Left colon (tissue), 2 donors: ENCODE data around the gene FLNC. TPM values are rescaled to one million over a fixed set of nuclear protein-coding genes. Genes with fewer than 3 reads are reported as not detected.

Source experiments
- ATAC-seq: fragments of 200-7000 bp; cut with Tn5 transposase; one replicate; pipeline ENCODE4 v1.9.1; 2020; ENCODE audit warnings: mild to moderate bottlenecking, moderate library complexity
- DNase-seq, 2 donors: peaks; one replicate each; pipeline ENCODE4 v3.0.0-alpha.2; 2020
- intact Hi-C, 2 donors: fragments of 100-400 bp; cut with DNase I in 1 of 2; cut with micrococcal nuclease in 1 of 2; formaldehyde crosslinking; loops; one replicate each; pipeline versions ENCODE4 v1.11.2 to v1.14.0; 2022; cut with DNase I, micrococcal nuclease
- total RNA-seq, 2 donors: library from RNA; stranded (reverse); fragmentation: NEBNext Ultra II Directional; extraction: Animal tissue kit (Norgen Biotek cat#: 25700); gene quantifications; one replicate each; pipeline ENCODE4 v1.2.1, GENCODE V29; 2021
- donor health status: DM: no; HTN: no; CAD: no.
- donor health status: DM: yes; HTN: yes; CAD: no.

FLNC gene
- total RNA-seq, 2 donors from 2014 or later: 2.4 to 41.4 TPM

GRCh38 chr7:128800567-128800966, 29.6 kb upstream of the FLNC start:
- DNase-seq (no peak), ATAC-seq (peak; percentile 7)
- intact Hi-C loops: no loop called here

DNA sequence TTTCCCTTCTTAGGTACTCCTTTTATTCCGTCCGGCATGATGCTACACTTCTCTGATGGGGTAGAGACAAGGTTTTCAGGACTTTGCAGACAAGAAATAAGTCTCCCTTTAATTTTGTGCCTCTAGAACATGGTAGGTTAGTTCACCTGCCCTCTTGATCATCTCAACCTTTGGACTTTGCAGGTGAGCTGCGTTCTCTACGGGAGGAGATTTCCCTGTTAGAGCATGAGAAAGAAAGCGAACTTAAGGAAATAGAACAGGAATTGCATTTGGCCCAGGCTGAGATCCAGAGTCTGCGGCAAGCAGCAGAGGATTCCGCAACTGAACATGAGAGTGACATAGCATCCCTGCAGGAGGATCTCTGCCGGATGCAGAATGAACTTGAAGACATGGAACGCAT, 29.2 kb upstream of the FLNC start:
- intact Hi-C loops: no loop called here
- DNase-seq (peak in 1 of 2 donors; percentile 14), ATAC-seq (peak; percentile 98)

DNA sequence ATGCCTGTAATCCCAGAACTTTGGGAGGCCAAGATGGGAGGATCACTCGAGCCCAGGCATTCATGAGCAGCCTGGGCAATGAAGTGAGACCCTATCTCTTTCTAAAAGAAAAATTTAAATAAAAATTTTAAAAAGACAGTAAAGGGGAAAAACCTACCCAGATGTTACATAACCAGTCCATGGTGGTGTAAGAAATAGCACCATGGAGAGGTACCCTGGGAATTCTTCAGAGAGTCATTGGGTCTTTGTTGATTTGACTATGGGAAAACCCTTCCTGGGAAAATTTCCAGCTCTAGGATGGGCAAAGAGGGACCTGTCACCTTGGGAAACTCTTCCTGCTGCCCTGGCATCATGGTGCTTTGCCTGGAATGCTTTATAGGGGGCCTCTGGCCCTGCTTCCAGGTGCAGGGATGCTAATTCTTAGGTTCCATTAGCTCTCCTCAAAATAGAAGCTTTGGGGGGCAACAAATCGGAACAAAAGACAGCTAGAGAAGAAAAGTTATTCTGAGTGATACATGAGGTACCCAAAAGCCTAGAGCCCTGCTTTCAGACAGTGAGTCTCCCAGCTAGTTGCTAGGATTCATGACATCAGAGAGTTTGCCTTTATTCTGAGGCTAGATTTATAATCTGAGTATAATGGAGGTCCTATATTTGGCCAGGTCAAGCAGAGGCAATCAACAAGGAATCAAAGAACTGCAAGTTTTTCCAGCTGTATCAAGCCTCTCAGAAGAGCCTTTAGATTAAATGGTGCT, 28.4 kb upstream of the FLNC start:
- intact Hi-C loops: no loop called here
- ATAC-seq: no peak
- DNase-seq: no peak

- no peak for DNase-seq
- ATAC-seq: no peak
- intact Hi-C loops: no loop called here
Measured at GRCh38 chr7:128804484-128804883, 25.7 kb upstream of the FLNC start.

- intact Hi-C loops: no loop called here
- ATAC-seq (no peak), DNase-seq (no peak)
Measured at GRCh38 chr7:128805225-128805624, 25.0 kb upstream of the FLNC start.

DNA sequence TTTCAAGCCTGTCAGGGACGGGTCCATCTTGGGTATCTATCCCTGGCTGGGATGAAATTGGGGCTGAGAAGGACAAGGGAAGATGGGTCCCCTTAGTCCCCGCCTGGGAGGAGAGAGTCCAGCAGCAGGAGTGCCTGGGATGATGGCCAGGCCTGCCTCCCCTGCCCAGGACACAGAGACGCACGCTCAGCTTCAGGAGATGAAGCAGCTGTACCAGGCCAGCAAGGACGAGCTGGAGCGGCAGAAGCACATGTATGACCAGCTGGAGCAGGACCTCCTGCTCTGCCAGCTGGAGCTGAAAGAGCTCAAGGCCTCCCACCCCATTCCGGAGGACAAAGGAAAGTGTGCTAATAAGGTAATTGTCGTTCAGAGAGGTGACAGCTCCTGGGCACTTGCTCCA, 23.0 kb upstream of the FLNC start:
- intact Hi-C loops: no loop called here
- ATAC-seq: no peak

DNA sequence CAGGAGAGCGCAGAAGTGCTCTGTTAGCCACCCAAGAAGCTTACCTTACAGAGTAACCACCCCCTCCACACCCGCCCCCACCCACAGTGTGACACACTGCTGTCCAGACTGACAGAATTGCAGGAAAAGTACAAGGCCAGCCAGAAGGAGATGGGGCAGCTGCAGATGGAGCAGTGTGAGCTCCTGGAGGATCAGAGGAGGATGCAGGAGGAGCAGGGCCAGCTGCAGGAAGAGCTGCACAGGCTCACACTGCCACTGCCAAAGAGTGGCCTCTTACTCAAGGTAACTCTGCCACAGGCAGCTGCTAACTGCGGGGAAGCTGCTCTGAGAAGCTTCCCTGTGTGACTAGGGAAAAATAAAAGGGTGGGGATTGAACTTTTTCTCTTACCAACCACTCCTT, 20.8 kb upstream of the FLNC start:
- DNase-seq: no peak
- ATAC-seq: no peak
- intact Hi-C loops: no loop called here

More for the DNA sequence above, 23.0 kb upstream of the FLNC start:
- DNase-seq: no peak

- DNase-seq (no peak), ATAC-seq (no peak)
- intact Hi-C loops: no loop called here
Measured at GRCh38 chr7:128810473-128810872, 19.7 kb upstream of the FLNC start.

DNA sequence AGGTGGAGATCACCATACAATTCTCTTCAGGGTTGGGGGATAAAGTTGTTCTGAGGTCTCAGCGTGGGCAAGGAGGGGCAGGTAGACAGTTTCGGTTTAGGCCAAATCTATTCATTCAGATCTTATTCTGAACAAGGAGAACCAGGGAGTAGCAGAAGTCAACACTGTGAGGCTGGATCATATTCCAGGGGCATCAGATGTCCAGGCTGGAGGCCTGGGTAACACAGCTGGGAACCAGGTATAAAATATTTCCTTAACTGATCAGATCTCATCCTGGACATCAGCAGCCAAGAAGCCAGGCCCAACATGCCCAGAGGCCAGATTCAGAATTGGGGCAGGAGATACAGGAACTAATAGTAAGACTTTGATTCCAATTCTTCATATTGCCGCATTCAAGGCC, 19.2 kb upstream of the FLNC start:
- DNase-seq (no peak), ATAC-seq (no peak)
- intact Hi-C loops: no loop called here

DNA sequence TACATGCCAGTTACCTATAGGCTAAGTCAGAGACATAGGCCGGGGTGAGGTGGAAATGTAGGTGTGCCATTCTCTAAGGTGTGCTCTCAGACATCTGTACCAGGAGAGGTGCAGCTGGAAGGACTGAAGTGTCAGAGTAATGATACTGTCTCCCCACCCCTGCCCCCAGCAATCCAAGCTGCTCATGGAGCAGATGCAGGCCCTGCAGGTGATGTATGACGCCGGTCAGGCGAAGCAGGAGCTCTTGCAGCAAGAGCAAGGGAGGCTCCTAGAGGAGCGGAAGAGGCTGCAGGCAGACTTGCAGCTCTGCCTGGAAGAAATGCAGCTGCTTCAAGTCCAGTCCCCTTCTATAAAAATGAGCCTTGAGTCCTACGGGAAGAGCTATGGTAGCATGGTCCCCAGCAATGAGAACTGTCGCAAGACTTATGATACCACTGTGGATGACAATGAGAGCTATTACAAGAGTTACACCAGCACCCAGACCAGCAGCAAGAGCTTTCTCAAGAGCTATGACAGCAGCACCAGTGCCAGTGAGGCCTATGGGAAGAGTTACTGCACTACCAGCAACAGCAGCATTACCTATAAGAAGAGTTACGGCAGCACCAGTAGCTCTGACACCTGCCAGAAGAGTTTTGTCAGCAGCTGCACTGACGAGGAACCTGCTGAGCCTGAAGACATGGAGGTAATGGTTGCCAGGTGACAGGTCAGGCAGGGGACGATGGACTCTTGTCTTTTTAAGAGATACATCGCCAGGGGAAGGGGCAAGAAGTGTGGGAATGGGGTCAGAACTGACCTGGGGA, 18.4 kb upstream of the FLNC start:
- intact Hi-C loops: no loop called here
- ATAC-seq (no peak), DNase-seq (no peak)

GRCh38 chr7:128812514-128813168, 17.6 kb upstream of the FLNC start:
- intact Hi-C loops: no loop called here
- no peak for DNase-seq

GRCh38 chr7:128814499-128814898, 15.7 kb upstream of the FLNC start:
- ATAC-seq (no peak), DNase-seq (no peak)
- intact Hi-C loops: no loop called here

More at GRCh38 chr7:128812514-128813168, 17.6 kb upstream of the FLNC start:
- ATAC-seq: peak; percentile 48

DNA sequence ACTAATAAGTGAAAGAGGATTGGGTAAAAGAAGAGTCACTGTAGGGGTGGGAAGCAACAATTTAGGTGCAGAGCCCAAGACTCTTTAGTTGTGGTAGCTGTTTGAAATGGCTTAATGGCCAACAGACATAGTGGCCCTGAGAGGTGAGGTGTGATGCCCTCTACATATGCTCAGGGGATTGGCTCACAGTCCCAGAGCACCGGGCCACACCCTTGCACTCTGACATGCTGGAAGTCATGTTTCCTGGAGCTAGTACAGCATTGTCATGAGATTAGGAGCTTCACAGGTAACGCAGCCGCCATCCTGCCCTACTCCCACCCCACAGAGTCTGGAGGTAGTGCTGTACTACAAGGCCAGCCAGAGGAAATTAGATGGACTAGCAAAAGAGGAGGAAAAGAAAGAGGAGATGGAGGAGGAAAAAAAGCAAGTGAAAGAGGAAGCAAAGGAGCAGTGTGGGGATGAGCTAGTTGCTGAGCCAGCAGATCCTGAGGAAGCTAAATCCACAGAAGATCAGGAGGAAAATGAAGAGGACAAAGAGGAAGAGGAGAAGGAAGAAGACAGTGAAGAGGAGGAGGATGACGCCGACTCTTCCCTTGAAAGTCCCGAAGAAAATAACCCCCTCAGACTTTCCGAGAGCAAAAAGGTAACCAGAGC, 14.8 kb upstream of the FLNC start:
- intact Hi-C loops: no loop called here
- DNase-seq: no peak
- ATAC-seq: peak; percentile 89

DNA sequence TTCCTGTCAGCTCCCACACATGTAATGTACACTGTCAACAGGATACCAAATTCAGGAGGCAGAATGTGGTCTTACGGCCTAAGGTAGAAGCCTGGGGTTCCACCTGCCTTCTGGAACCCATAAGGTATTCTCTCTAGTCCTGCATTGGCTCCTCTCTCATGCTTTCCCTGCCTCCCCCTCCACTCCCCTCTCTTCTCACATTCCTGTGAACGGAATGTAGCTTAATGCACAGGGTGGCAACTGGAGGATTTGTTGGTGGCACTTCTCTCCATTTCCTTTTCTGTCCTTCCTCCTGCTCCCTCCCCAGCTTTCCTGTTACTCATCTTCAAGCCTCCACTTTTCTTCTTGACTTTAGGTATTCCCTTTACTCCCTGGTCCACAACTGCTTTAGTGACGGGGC, 11.5 kb upstream of the FLNC start:
- intact Hi-C loops: no loop called here
- no peak for ATAC-seq
- no peak for DNase-seq

- no peak for DNase-seq
- no peak for ATAC-seq
- intact Hi-C loops: no loop called here
Measured at GRCh38 chr7:128821724-128822123, 8.5 kb upstream of the FLNC start.

DNA sequence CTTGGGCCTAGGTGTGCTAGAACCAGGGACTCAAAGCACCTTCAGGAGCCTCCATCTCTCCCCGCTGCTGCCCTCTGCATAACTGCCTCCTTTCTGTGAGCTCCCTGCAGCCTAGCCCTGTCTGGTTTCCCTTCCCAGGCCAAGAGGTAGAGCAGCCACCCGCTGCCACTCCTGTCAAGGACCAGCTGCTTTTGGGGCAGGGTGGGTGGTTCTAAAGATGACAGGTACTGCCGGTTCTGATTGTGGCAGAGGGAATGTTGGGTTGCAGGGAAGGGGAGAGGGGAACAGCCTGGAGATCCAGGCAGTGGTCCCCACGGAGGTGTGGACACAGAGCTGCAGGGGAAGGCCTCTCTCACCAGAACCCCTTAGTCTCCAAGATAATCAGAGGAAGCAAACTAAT, 3.7 kb upstream of the FLNC start:
- intact Hi-C loops: no loop called here
- ATAC-seq (no peak), DNase-seq (no peak)

DNA sequence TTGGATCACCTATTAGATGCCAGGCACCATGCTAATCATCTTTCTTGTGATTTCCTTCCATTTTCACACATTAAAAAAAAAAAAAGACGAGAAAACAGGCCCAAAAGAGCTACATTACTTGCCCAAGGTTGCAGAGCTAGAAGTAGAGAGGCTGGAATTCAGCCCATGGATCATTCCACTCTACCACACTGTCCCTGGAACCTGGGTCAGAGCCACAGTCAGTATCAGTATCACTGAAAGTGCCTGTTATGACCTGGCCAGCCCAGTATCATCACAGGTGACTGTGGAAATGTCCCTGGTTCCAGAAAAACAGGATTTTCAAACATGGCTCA, 3.3 kb upstream of the FLNC start:
- no peak for DNase-seq
- no peak for ATAC-seq
- intact Hi-C loops: no loop called here

GRCh38 chr7:128827248-128827958, 2.8 kb upstream of the FLNC start:
- intact Hi-C loops: no loop called here
- DNase-seq: no peak
- no peak for ATAC-seq
